Left lobe of liver (tissue), 2 donors: ENCODE data around the gene WIPF2. TPM values are rescaled to one million over a fixed set of nuclear protein-coding genes. Genes with fewer than 3 reads are reported as not detected.

Experiments used
- ATAC-seq: fragments of 200-7000 bp; cut with Tn5 transposase; one replicate; pipeline ENCODE4 v1.9.1; 2020; ENCODE audit warnings: mild to moderate bottlenecking, moderate library complexity
- DNase-seq: peaks from one replicate; pipeline ENCODE4 v3.0.0-alpha.2; 2020; ENCODE audit warnings: low spot score
- total RNA-seq: library from RNA; stranded (reverse); gene quantifications from one replicate; pipeline ENCODE4 v1.2.1, GENCODE V29; 2021
- donor health status: DM: no; HTN: no; CAD: no; lungs with moderate emphysema.
- donor health status: DM: no; HTN: yes; CAD: no.

WIPF2 gene
- total RNA-seq, 1 donor from 2014 or later = 10.3 TPM

- no peak for ATAC-seq
- no peak for DNase-seq
These were observed 25.2 kb downstream of the WIPF2 start for GRCh38 chr17:40244255-40244654.

GRCh38 chr17:40247926-40248495, 28.9 kb downstream of the WIPF2 start:
- DNase-seq (no peak), ATAC-seq (peak; percentile 45)

GRCh38 chr17:40248507-40248906, 29.4 kb downstream of the WIPF2 start:
- ATAC-seq (no peak), DNase-seq (no peak)

- no peak for DNase-seq
- ATAC-seq = peak; percentile 70
These were observed 32.5 kb downstream of the WIPF2 start for GRCh38 chr17:40251576-40251975.

GRCh38 chr17:40253565-40253964, 34.5 kb downstream of the WIPF2 start:
- ATAC-seq = no peak
- no peak for DNase-seq

GRCh38 chr17:40259505-40259904, 40.4 kb downstream of the WIPF2 start:
- no peak for DNase-seq
- no peak for ATAC-seq

GRCh38 chr17:40260528-40260927, 41.4 kb downstream of the WIPF2 start:
- no peak for ATAC-seq
- no peak for DNase-seq

- ATAC-seq (no peak), DNase-seq (no peak)
These were observed 45.5 kb downstream of the WIPF2 start for GRCh38 chr17:40264458-40265185.

GRCh38 chr17:40265337-40265736, 46.2 kb downstream of the WIPF2 start:
- no peak for ATAC-seq
- no peak for DNase-seq

GRCh38 chr17:40266882-40267281, 47.8 kb downstream of the WIPF2 start:
- ATAC-seq (no peak), DNase-seq (no peak)

GRCh38 chr17:40268141-40268712, 49.1 kb downstream of the WIPF2 start:
- ATAC-seq (no peak), DNase-seq (no peak)

GRCh38 chr17:40278414-40278813, 59.3 kb downstream of the WIPF2 start:
- DNase-seq = no peak
- ATAC-seq = no peak

GRCh38 chr17:40279402-40279801, 60.3 kb downstream of the WIPF2 start:
- ATAC-seq (no peak), DNase-seq (no peak)

GRCh38 chr17:40281663-40282062, 62.6 kb downstream of the WIPF2 start:
- ATAC-seq (no peak), DNase-seq (no peak)

- no peak for ATAC-seq
- DNase-seq = no peak
These were observed 64.6 kb downstream of the WIPF2 start for GRCh38 chr17:40283662-40284061.

GRCh38 chr17:40284085-40284713, 65.1 kb downstream of the WIPF2 start:
- no peak for DNase-seq
- no peak for ATAC-seq

GRCh38 chr17:40286473-40286872, 67.4 kb downstream of the WIPF2 start:
- ATAC-seq = no peak
- DNase-seq = no peak

- ATAC-seq (peak; percentile 1), DNase-seq (no peak)
These were observed 68.0 kb downstream of the WIPF2 start for GRCh38 chr17:40287159-40287493.

GRCh38 chr17:40287494-40288369, 68.6 kb downstream of the WIPF2 start, which contains the start of gene CDC6:
Gene CDC6 (plus strand): TSS chr17:40287879. CDS start chr17:40289421, 1,542 bp downstream.
- ATAC-seq (peak; percentile 93), DNase-seq (peak; percentile 99)

- DNase-seq = no peak
- ATAC-seq = peak; percentile 46
These were observed 71.7 kb downstream of the WIPF2 start for GRCh38 chr17:40290629-40291280.
